NT2/D1 (cell line): ENCODE data around the gene PTPN14.

Experiments
- YY1 ChIP-seq: IDR thresholded peaks from 2 replicates; pipeline ENCODE4 v1.6.1; 2011; ENCODE audit not compliant: insufficient read length, insufficient read depth
- ZNF274 ChIP-seq: IDR thresholded peaks from 2 replicates; pipeline ENCODE4 v1.6.1; 2011; ENCODE audit warnings: mild to moderate bottlenecking, low read depth, low read length

DNA sequence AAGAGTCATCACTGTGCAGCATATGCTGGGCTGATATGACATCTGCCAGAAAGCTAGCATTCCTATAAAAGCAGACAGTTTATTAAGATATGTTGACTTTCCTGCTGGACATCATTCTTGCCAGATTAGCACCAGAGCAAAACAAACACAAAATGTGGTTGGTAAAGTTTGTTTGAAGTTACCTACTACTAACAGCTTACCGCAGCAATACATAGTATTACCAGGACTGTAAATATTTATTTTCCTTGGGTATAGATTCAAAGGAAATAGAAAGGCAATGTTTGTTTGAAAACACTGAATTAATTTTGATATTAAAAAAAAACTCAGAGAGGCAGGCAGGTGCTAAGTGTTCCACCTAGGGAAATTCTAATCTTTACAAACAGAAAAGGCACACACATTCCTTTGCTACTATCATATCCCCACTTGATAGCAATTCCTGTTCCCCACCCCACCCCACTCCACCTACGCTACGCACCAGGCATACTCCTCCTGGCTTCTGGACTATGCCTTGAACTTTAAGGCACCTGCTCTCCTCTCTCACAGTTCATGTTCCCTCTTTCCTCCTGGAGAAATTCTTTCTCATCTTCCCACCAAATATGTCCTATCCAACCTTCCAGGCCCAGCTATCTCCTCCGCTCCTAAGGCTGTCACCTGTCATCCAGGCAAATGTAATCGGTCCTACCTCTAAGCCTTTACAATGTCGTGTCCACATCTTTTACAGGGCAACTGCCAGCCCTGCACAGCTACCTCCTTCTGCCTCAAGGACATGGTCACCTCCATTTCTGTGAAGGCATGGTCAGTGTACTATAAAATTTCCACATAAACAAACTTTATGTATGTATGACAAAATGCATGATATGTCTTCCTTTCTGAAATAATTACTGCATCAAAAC lies 34.7 kb downstream of the PTPN14 start:
- TF ChIP-seq YY1 (no peak), ZNF274 (no peak)
